Left cardiac atrium (tissue), 4 donors: ENCODE measurements around the gene ZNF609. TPM values are rescaled to one million over a fixed set of nuclear protein-coding genes. Genes with fewer than 3 reads are reported as not detected.
"Not testable (repeated sequence)": the region's sequence is repeated elsewhere in the genome, so short reads cannot be mapped to it uniquely, and the experiment has no call there.

Experiments
- ATAC-seq, 2 donors: fragments of 200-7000 bp; cut with Tn5 transposase; one replicate each; pipeline ENCODE4 v1.9.1; 2020; ENCODE audit warnings: mild to moderate bottlenecking in 2 of 2, moderate library complexity in 2 of 2
- DNase-seq: peaks from one replicate; pipeline ENCODE4 v3.0.0-alpha.2; 2020
- intact Hi-C, 2 donors: fragments of 100-400 bp; cut with DNase I; formaldehyde crosslinking; loops; one replicate each; pipeline versions ENCODE4 v1.14.1 to v1.15.1; 2022 to 2023
- total RNA-seq, 2 donors: library from RNA; stranded (reverse); fragmentation: NEBNext Ultra II Directional; extraction: Animal tissue kit (Norgen Biotek cat#: 25700); gene quantifications; one replicate each; pipeline ENCODE4 v1.2.1, GENCODE V29; 2021
- donor health status: DM: no; HTN: yes; CAD: no.
- donor health status: DM: no; HTN: yes; CAD: no; lungs with severe emphysema.
- donor health status: DM: yes; HTN: yes; CAD: no.
- donor health status: Dilated cardiomyopathy.

Gene ZNF609
- total RNA-seq, 2 donors from 2014 or later = 17.5 to 18.1 TPM

DNA sequence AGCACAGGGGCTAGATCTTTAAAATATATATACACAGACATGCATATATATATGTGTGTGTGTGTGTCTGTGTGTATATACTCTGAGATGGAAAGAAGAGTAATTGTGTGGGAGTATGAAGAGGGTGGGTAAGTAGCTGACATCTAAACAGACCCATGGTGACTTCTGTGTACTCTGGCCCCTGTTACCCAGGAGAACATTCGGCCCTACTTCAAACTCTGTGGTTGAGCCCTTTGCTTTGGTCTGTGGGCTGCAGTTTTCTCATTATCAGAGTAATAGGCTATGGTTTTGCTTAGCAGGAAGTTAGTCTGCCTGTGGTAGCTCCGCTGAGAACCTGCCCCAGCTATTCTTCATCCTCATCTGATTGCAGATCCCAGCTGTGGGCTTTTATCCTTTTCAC is 173.6 kb downstream of the ZNF609 start:
- ATAC-seq = no peak
- intact Hi-C loops = loop anchor here in 1 of 2 donors (10.0 kb wide), 1 partner anchor 169 kb away; the partner anchor contains the start of gene ZNF609

DNA sequence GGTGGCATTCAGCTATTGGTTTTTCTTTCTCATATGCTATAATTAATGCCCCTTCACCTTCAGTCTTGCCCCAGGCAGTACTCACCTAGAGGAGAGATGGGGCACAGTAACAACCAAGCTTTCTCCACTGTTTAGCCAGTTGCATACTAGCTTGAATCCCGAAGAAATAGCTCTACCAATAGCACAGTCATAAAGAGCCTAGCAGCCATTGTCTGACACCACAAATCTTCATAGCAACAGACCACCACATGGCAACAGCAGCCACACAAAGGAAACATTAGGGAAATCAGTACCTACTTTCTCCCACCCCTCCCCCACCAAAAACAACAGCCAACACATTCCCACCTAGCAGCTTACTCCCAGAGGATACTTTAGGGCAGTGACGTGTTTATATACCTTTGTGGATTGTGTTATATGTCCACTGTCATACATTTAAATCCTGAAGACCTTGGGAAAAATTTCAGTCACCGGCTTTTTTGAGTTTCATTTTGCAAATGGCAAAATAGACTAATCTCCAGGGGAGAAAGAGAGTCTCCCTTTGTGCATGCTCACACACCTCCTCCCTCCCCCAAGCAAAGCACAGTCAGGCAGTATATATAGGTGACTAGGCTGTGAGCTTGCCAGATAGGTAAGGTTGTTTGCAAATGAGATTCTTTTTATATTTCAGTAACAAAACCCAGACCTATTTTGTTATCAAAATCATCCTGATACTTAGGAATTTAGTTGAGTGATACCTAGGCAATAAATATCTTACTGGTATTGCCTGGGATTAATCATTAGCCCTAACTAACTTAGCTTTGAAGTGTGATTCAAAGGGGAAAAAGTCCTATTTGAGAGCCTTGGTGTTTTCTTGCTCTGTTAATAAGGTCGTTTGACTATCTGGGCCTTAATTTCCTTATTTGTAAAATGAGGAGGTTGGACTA is 174.5 kb downstream of the ZNF609 start:
- intact Hi-C loops = loop anchor here in 1 of 2 donors (10.0 kb wide), 1 partner anchor 170 kb away; the partner anchor contains the start of gene ZNF609
- ATAC-seq = peak in 1 of 2 donors; percentile 17

More for the DNA sequence above, 173.6 kb downstream of the ZNF609 start:
- no peak for DNase-seq

DNA sequence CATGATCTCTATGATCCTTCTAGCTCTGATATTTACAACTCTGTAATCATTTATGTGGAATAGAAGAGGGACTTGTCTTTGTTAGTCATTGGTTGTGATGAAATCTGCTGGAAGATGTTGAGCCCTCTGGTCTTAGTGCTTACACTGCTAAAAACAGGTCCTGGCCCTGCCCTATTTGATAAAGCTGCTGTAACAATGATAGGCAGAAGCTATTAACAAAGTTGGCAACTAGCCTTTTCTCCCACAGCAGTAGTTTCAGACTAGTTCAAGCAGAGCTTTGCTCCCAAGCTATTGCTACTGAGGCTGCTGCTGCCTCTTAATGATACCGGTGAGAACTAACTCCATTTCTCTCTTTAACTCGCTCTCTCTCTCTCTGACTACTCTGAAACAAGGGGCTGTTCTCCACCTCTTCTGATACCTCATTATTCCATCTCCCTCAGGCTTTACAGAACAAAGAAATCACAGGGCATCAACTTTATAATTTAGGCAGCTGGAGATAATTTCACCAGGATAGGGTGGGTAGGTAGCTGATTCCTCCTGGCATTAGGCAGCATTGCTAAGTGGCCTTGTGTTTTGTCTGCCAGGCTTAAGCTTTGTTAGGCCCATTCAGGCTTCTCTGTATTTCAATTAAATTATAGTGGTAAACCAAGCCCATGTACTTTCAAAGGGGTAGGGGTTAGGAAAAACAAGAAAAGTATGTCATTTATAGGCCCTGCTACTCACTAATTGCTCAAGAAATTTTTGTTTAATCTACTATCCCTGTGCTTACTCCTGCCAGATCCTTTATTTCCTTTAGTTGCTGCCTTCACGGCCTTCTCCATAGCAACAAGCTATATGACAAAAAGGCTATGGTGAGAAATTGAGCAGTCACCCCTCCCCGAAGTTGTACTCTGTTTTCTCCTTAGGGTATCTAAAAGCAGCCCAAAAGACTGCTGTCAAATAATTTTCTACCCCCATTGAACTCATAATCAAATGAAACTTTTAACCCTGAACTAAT is 175.4 kb downstream of the ZNF609 start:
- ATAC-seq (peak; percentile 88 to 94), DNase-seq (peak; percentile 28)
- intact Hi-C loops = loop anchor here in 1 of 2 donors (10.0 kb wide), 1 partner anchor 171 kb away; the partner anchor contains the start of gene ZNF609

More for the DNA sequence above, 174.5 kb downstream of the ZNF609 start:
- no peak for DNase-seq

DNA sequence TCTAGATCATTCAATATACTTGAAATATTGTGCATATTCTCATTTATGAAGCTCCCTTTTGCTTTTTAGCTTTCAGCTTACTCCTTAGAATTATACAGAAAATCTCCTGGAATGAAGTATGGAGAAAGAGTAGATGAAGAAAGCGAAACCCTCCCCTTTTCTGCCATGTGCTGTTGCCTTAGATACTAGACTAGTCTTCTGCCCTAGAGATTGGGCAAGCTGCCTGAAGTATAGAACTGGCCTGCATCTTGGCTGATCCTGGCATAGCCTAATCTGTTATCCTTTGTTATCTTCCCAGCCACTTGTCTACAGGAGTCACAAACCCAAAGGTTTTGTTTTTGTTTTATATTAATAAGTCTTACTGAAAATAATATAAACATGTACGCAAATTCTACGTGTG is 176.2 kb downstream of the ZNF609 start:
- ATAC-seq (peak in 1 of 2 donors; percentile 40), DNase-seq (no peak)
- intact Hi-C loops = loop anchor here in 1 of 2 donors (10.0 kb wide), 1 partner anchor 172 kb away; the partner anchor contains the start of gene ZNF609

DNA sequence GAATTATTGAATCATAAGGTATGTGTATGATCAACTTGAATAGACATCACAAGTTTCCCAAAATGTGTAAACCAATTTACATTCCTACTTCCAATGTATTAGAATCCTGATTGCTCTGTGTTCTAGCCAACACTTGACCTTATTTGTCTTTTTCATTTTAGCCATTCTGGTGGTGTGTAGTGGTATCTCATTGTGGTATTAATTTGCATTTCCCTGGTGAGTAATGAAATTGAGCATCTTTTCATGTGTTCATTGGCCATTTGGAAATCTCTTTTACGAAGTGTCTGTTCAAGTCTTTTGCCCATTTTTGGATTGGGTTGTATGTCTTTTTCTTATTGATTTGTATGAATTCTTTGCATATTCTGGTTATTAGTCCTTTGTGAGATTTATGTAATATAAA is 177.0 kb downstream of the ZNF609 start:
- intact Hi-C loops = loop anchor here in 1 of 2 donors (10.0 kb wide), 1 partner anchor 173 kb away; the partner anchor contains the start of gene ZNF609
- no peak for DNase-seq
- no peak for ATAC-seq

DNA sequence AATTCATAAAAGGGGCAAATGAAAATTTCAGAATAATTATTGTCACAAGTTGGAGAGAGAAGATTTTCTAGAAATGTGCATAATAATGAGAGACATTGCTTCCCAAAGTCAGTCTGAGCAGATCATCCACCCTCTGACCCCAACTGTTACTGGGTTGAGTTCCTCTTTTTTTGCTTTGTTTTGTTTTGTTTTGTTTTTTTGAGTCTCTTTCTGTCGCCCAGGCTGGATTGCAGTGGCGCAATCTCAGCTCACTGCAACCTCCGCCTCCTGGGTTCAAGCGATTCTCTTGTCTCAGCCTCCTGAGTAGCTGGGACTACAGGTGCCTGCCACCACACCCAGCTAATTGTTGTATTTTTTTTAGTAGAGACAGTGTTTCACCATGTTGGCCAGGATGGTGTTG is 179.4 kb downstream of the ZNF609 start:
- ATAC-seq, DNase-seq: not testable (repeated sequence)
- intact Hi-C loops = loop anchor here in 1 of 2 donors (10.0 kb wide), 1 partner anchor 175 kb away; the partner anchor contains the start of gene ZNF609

DNA sequence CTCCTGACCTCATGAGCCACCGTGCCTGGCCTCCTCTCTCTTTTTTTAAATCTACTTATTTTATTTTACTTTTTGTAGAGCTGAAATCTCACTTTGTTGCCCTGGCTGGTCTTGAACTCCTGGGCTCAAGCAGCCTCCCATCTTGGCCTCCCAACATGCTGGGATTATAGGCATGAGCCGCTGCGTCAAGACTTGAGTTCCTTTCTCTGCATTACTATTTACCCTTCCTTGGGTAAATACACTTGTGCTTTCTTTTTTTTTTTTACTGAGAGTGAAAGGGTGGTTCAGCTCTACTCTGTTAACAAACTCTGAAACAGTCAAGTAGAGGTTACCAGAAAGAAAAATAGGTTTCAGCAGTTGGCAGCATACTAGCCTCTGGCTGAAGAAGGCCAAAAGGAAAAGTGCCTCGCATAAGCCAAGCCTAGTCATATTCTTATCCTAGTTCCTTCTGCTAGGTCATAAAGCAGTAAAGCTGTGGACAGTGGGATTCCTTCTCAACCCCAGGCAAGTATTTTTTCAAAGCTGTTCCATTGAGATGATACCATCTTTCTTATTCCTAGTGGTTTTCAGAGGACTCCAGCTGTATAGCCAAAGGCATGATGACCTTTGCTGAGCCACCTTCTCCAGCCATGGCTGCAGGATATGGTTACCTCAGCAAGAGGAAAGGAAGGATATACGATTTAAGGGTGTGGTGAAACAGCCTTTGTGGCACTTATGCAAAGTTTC is 179.9 kb downstream of the ZNF609 start:
- intact Hi-C loops = no loop called here
- no peak for DNase-seq
- ATAC-seq = peak; percentile 13 to 39

DNA sequence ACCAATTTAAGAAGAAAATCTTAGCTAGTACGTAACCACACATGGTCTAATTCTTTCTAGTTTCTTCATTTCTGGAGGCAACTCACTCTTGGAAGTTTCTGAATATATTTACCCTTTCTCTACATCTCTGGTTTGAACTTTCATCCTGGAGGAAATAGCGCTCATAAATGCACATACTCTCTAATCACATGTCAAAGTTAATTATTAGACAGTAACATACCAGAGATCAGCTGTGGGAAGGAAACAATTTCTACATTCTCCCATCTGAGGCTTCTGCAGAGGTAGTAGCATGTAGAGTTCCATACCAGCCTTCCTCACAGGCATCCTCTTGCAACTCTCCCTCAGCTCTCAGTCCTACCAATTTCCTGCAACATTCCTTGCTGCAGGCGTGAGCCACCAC is 182.5 kb downstream of the ZNF609 start:
- ATAC-seq (no peak), DNase-seq (no peak)
- intact Hi-C loops = no loop called here

DNA sequence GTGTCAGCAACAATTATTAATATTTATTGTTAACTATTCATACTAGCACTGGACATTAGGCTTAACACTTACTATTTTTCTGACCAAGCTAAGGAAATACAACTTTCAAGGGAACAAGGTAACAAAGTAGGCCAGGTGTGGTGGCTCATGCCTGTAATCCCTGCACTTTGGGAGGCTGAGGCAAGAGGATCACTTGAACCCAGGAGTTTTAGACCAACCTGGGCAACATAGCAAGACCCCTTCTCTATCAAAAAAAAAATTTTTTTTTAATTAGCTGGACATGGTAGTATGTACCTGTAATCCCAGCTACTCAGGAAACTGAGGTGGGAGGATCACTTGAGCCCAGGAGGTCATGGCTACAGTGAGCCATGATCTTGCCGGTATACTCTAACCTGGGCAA is 183.3 kb downstream of the ZNF609 start:
- DNase-seq (no peak), ATAC-seq (no peak)
- intact Hi-C loops = no loop called here

DNA sequence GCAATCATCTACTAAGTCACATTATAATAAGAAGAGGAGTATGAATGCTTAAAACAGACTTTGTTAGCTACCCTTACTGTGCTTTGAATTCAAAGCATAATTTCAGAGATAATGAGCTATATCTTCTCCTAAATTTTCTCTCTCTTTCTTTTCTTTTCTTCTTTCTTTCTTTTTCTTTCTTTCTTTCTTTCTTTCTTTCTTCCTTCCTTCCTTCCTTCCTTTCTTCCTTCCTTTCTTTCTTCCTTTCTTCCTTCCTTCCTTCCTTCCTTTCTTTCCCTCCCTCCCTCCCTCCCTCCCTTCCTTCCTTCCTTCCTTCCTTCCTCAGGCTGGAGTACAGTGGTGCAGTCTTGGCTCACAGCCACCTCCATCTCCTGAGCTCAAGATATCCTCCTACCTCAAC is 184.4 kb downstream of the ZNF609 start:
- DNase-seq, intact Hi-C loops, ATAC-seq: not testable (repeated sequence)

DNA sequence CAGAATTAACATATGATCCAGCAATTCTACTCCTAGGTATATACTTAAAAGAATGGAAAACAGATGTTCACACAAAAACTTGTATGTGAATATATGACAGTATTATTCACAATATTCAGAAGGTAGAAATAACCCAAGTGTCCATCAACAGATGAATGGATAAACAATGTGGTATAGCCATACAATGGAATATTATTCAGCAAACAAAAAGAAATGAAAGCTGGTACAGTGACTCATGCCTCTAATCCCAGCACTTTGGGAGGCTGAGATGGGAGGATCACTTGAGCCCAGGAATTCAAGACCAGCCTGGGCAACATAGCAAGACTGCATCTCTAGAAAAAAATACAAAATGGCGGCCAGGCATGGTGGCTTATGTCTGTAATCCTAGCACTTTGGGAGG is 185.6 kb downstream of the ZNF609 start:
- DNase-seq (no peak), ATAC-seq (no peak)
- intact Hi-C loops = no loop called here

DNA sequence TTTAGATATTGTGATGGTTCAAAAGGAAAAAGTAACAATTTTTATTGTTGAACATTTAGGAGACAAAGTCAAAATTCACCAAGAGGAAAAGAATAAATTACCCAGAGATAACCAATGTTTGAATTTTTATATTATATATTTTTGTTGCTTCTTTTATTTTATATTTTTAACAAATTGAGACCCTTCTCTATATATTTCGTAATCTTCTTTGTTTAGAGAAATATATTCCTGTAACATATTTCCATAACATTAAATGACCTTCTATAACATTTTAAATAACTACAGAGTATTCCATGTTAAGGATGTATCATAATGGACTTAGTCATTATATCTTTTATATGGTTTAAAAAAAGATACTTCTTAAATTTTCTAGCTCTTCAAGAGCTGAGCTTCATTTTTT is 187.0 kb downstream of the ZNF609 start:
- DNase-seq (no peak), ATAC-seq (no peak)
- intact Hi-C loops = no loop called here

DNA sequence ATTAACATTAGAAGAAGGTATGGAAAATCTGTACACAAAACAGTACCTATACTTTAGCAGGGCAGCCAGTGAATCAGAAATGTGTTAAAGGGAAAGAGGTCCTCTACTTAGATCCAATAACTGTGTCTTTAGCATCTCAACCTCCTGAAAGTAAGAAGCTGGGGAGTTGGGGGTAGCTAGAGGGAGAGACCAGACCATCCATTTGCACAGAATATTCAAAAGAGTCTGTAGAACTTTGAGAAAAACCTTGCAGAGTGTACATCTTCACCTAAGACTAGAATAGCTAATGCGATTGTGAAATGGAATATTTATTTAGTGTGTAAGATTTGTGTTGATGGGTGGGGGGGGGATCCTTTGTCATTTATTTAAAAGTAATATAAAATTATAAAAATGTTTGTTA is 190.2 kb downstream of the ZNF609 start:
- ATAC-seq = no peak
- DNase-seq = no peak
- intact Hi-C loops = no loop called here

DNA sequence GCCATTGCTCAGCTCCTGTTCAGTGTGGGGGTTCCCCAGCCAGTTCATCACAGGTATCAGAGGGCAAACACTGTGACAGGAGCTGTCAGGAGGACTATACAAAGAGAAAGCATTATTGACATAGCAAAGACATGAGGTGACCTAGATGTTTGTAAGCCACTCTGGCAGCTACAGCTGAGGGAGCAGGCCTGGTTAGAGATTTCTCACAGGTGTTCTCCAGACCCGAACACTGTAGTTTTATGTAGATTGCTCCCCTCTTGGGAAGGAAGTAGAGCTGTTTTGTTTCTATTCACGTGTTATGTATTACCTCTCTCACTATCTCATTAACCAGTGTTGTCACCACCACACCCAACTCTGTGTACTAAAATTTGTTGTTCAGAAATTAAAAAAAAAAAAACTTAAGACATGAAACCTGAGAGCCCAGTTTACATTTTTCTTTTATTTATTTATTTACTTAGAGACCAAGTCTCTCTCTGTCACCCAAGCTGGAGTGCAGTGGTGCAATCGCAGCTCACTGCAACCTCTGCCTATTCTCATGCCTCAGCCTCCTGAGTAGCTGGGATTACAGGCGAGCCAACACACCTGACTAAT is 191.3 kb downstream of the ZNF609 start:
- no peak for DNase-seq
- peak in 1 of 2 donors; percentile 21 for ATAC-seq
- intact Hi-C loops = no loop called here

DNA sequence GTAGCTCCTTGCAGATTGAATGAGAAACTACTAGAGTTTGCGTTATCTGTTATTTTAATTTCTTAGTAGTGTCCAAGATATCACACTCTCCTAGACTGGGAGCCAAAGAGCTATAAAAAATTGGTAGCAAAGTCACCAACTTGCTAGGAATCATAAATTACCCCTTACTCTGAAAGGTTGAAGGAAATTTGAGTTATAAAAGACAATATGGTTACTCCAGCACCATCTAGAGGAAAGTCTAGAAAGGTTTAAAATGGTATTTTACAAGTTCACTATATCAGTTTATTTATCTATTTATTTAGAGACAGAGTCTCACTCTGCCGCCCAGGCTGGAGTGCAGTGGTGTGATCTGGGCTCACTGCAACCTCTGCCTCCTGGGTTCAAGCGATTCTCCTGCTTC is 193.4 kb downstream of the ZNF609 start:
- intact Hi-C loops = no loop called here
- ATAC-seq (no peak), DNase-seq (no peak)

DNA sequence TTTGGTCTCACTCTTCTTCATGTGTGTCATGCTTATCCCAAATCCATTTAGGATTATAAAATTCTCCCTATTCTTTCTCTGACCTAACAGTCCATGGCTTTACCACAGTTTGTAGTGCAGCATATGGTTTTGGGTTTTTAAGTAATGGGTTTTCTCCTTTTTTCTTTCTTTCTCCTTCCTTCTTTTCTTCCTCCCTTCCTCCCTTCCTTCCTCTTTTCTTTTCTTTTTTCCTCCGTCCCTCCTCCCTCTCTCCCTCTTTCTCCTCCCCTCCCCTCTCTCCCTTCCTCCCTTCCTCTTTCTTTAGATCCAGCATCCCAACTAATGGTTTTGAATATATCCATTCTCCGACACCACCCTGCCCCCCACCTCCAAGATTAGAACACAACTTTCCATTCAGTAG is 196.1 kb downstream of the ZNF609 start:
- intact Hi-C loops = no loop called here
- DNase-seq (no peak), ATAC-seq (no peak)

DNA sequence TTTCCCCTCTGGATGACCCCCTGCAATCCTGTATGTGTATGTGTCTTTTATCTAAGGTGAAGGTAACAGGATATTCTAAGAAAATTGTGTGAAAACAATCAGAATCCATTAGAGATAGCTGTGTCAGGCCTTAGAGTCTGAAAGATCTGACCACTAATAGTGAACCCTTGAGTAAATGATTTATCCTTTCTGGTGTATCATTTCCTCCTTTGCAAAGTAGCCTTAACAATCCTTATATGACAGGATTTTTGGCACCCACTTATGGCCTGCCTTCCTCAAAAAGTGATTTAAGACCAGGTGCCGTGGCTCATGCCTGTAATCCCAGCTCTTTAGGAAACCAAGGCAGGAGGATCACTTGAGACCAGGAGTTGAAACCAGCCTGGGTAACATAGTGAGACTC is 204.8 kb downstream of the ZNF609 start:
- DNase-seq (no peak), ATAC-seq (no peak)
- intact Hi-C loops = no loop called here

DNA sequence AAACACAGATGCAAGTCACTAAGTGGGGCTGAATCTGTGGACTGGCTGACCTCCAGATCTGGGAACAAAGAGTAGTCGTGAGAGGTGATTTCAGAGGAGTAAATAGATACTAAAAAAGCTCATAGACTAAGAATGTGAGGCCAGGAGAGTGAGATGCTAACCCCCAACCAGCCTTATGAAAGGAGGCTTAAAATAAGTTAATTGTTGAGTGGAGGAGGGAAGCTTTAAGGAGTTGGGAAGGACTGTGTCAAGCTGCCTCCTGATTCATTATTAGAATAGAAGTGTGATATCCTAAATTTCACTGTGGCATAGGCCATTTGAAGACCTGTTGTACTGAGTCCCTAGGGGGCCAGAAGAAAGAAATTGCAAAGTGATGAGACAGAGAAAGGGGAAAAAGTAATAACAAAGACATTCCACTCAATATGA is 207.4 kb downstream of the ZNF609 start:
- ATAC-seq = peak in 1 of 2 donors; percentile 42

More for the DNA sequence above, 207.4 kb downstream of the ZNF609 start:
- intact Hi-C loops = no loop called here
- no peak for DNase-seq
